ENCODE results near the gene CKAP4. TPM values are rescaled to one million over a fixed set of nuclear protein-coding genes. Genes with fewer than 3 reads are reported as not detected.
A peak's percentile ranks its signal among the peaks of the same experiment; 100 is the strongest.

Gene CKAP4
- total RNA-seq, 1 experiment from 2014 or later, result 62.4 TPM

- TF ChIP-seq, protein P1, sequence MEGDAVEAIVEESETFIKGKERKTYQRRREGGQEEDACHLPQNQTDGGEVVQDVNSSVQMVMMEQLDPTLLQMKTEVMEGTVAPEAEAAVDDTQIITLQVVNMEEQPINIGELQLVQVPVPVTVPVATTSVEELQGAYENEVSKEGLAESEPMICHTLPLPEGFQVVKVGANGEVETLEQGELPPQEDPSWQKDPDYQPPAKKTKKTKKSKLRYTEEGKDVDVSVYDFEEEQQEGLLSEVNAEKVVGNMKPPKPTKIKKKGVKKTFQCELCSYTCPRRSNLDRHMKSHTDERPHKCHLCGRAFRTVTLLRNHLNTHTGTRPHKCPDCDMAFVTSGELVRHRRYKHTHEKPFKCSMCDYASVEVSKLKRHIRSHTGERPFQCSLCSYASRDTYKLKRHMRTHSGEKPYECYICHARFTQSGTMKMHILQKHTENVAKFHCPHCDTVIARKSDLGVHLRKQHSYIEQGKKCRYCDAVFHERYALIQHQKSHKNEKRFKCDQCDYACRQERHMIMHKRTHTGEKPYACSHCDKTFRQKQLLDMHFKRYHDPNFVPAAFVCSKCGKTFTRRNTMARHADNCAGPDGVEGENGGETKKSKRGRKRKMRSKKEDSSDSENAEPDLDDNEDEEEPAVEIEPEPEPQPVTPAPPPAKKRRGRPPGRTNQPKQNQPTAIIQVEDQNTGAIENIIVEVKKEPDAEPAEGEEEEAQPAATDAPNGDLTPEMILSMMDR (conservative IDR thresholded peaks at IDR 0.05), result no peak
- no peaks in the 10 kb centered on the region for H3K9me3 Mint-ChIP-seq
- no CpG with 5 or more reads among the region's 12 CpGs for WGBS (ENCODE audit: extremely low coverage, insufficient read length, low lambda C conversion rate)
Observed at GRCh38 chr12:106248846-106249371, 1.1 kb upstream of the CKAP4 start.

More at GRCh38 chr12:106248846-106249371, 1.1 kb upstream of the CKAP4 start:
- Histone ChIP-seq H2BK120ac (ENCODE audit: low read depth, low read length, poor library complexity, severe bottlenecking) (no peak overlapping the region), H2BK12ac (ENCODE audit: insufficient read length, low read depth, low read length) (no peak overlapping the region), H2AK5ac (ENCODE audit: insufficient read length, low read length) (no peak overlapping the region), H3K56ac (ENCODE audit: insufficient read length, low read depth, low read length) (no peak overlapping the region), H3K9ac (ENCODE audit: extremely low read depth, insufficient read length, low read length) (no peak overlapping the region), H3K4me1 (ENCODE audit: insufficient read depth, low read length) (0 out of 2 replicates have a peak, but pooled peaks cover 3% of the 10 kb centered on the region), H2AFZ (ENCODE audit: low read length) (no peak overlapping the region), H3K18ac (ENCODE audit: insufficient read length, low read depth, low read length) (no peak overlapping the region), H3K4me2 (ENCODE audit: insufficient read depth, insufficient read length, low read length) (peak overlapping the region; percentile 67), H2BK20ac (ENCODE audit: low read depth, low read length, poor library complexity, severe bottlenecking) (no peak overlapping the region), H3K23ac (ENCODE audit: insufficient read length, low read depth, low read length) (no peak overlapping the region), H3K79me1 (ENCODE audit: insufficient read depth, low read depth, low read length, poor library complexity, severe bottlenecking) (peaks cover 3% of the 10 kb centered on the region), H3T11ph (ENCODE audit: low read length) (no peak overlapping the region), H3K23me2 (ENCODE audit: insufficient read length, low read depth, low read length, poor library complexity, severe bottlenecking) (peaks cover 8% of the 10 kb centered on the region), H2BK15ac (ENCODE audit: low read depth, low read length) (no peak overlapping the region), H3K4ac (ENCODE audit: low read depth, low read length) (no peak overlapping the region), H3K14ac (ENCODE audit: insufficient read depth, low read length) (no peak overlapping the region), H4K5ac (ENCODE audit: insufficient read length, low read depth, low read length) (no peak overlapping the region), H4K8ac (replicated peaks; ENCODE audit: insufficient read length, low read depth, low read length) (no peak overlapping the region), H3K27ac (ENCODE audit: insufficient read length, low read depth, low read length) (no peak overlapping the region), H3K9me3 (ENCODE audit: control insufficient read depth, low read depth, low read length) (no peaks in the 10 kb centered on the region), H4K20me1 (ENCODE audit: control insufficient read depth, insufficient read depth, insufficient read length) (no peaks in the 10 kb centered on the region), H2BK5ac (ENCODE audit: insufficient read length, low read length) (no peak overlapping the region), H3K79me2 (ENCODE audit: insufficient read depth, low read length) (no peaks in the 10 kb centered on the region), H4K91ac (ENCODE audit: insufficient read length, low read depth, low read length) (no peak overlapping the region), H3K27me3 (ENCODE audit: insufficient read depth, low read length) (no peaks in the 10 kb centered on the region)
- H3K36me3 Mint-ChIP-seq (ENCODE audit: insufficient read depth in 1 of 3, low read depth in 3 of 3), result peaks cover 4 to 5% (median 4%) of the 10 kb centered on the region in 3 experiments; a peak in 5 of 7 replicates
- no peak for DNase-seq
- H3K27me3 Mint-ChIP-seq (ENCODE audit: low read depth), result peaks cover 3% of the 10 kb centered on the region
- H3K27ac Mint-ChIP-seq, result no peak overlapping the region
- peaks cover 29 to 30% of the 10 kb centered on the region in 2 experiments for H3K4me1 Mint-ChIP-seq
- peak overlapping the region; percentile 75 to 83 for H3K4me3 Mint-ChIP-seq

Measured in H9 (cell line).